ENCODE data around the gene KCNJ6.

Gene KCNJ6

GRCh38 chr21:37907076-37907475 lies 9.2 kb downstream of the KCNJ6 start:
- Histone ChIP-seq H3K36me3 (ENCODE audit: control insufficient read depth, insufficient read depth, low read length) (no peaks in the 10 kb centered on the region), H3K4me1 (ENCODE audit: control insufficient read depth, insufficient read depth, low read length) (no peaks in the 10 kb centered on the region), H3K27me3 (ENCODE audit: control insufficient read depth, insufficient read depth, low read length, poor library complexity, severe bottlenecking) (no peaks in the 10 kb centered on the region), H3K9me3 (ENCODE audit: control insufficient read depth, low read length) (no peaks in the 10 kb centered on the region), H3K4me3 (ENCODE audit: insufficient read depth, low read depth, low read length) (no peak overlapping the region), H3K27ac (ENCODE audit: insufficient read depth, low read depth, low read length, poor library complexity, severe bottlenecking) (no peak overlapping the region)
- 85 to 86% methylated on average over 4 of the region's 4 CpGs for WGBS, 2 experiments

GRCh38 chr21:37905291-37905690 lies 11.0 kb downstream of the KCNJ6 start:
- H3K4me1 ChIP-seq (ENCODE audit: control insufficient read depth, insufficient read depth, low read length), result no peaks in the 10 kb centered on the region
- 88 to 92% methylated on average over 5 of the region's 5 CpGs for WGBS, 2 experiments
- no peak overlapping the region for H3K4me3 ChIP-seq (ENCODE audit: insufficient read depth, low read depth, low read length)
- H3K27me3 ChIP-seq (ENCODE audit: control insufficient read depth, insufficient read depth, low read length, poor library complexity, severe bottlenecking), result no peaks in the 10 kb centered on the region
- no peaks in the 10 kb centered on the region for H3K36me3 ChIP-seq (ENCODE audit: control insufficient read depth, insufficient read depth, low read length)
- no peaks in the 10 kb centered on the region for H3K9me3 ChIP-seq (ENCODE audit: control insufficient read depth, low read length)
- no peak overlapping the region for H3K27ac ChIP-seq (ENCODE audit: insufficient read depth, low read depth, low read length, poor library complexity, severe bottlenecking)

DNA sequence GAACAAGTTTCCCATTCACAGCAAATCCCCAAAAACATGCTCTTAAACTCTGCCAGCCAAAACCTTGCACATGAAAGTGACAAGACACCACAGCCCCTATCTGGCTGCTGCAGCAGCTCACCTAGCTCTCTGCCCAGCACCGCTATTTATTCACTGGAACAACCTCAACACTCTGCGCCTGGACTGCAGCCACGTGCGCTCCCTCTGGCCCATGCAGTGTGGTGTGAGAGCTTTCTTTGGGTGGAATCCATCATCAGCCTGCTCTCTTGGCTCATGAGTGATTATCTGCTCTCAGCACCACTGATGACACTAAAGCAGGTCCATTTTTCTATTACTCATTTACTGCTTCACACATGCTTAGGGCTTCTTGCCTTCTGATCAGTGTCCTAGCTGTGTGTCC lies 11.4 kb downstream of the KCNJ6 start:
- Histone ChIP-seq H3K4me1 (ENCODE audit: control insufficient read depth, insufficient read depth, low read length) (no peaks in the 10 kb centered on the region), H3K27ac (ENCODE audit: insufficient read depth, low read depth, low read length, poor library complexity, severe bottlenecking) (no peak overlapping the region), H3K9me3 (ENCODE audit: control insufficient read depth, low read length) (no peaks in the 10 kb centered on the region), H3K36me3 (ENCODE audit: control insufficient read depth, insufficient read depth, low read length) (no peaks in the 10 kb centered on the region), H3K4me3 (ENCODE audit: insufficient read depth, low read depth, low read length) (no peak overlapping the region), H3K27me3 (ENCODE audit: control insufficient read depth, insufficient read depth, low read length, poor library complexity, severe bottlenecking) (no peaks in the 10 kb centered on the region)
- WGBS, 2 experiments, result 92 to 96% methylated on average over 4 of the region's 4 CpGs

- no peaks in the 10 kb centered on the region for H3K9me3 ChIP-seq (ENCODE audit: control insufficient read depth, low read length)
- 89 to 96% methylated on average over 2 of the region's 2 CpGs for WGBS, 2 experiments
- no peak overlapping the region for H3K4me3 ChIP-seq (ENCODE audit: insufficient read depth, low read depth, low read length)
- no peaks in the 10 kb centered on the region for H3K4me1 ChIP-seq (ENCODE audit: control insufficient read depth, insufficient read depth, low read length)
- H3K27me3 ChIP-seq (ENCODE audit: control insufficient read depth, insufficient read depth, low read length, poor library complexity, severe bottlenecking), result no peaks in the 10 kb centered on the region
- H3K27ac ChIP-seq (ENCODE audit: insufficient read depth, low read depth, low read length, poor library complexity, severe bottlenecking), result no peak overlapping the region
- H3K36me3 ChIP-seq (ENCODE audit: control insufficient read depth, insufficient read depth, low read length), result no peaks in the 10 kb centered on the region
These were observed 12.9 kb downstream of the KCNJ6 start for GRCh38 chr21:37903396-37903795.

GRCh38 chr21:37899146-37899545 lies 17.1 kb downstream of the KCNJ6 start:
- H3K36me3 ChIP-seq (ENCODE audit: control insufficient read depth, insufficient read depth, low read length), result no peaks in the 10 kb centered on the region
- no peak overlapping the region for H3K4me3 ChIP-seq (ENCODE audit: insufficient read depth, low read depth, low read length)
- H3K9me3 ChIP-seq (ENCODE audit: control insufficient read depth, low read length), result no peaks in the 10 kb centered on the region
- WGBS, 2 experiments, result 90 to 94% methylated on average over 6 of the region's 6 CpGs
- no peaks in the 10 kb centered on the region for H3K4me1 ChIP-seq (ENCODE audit: control insufficient read depth, insufficient read depth, low read length)
- H3K27ac ChIP-seq (ENCODE audit: insufficient read depth, low read depth, low read length, poor library complexity, severe bottlenecking), result no peak overlapping the region
- no peaks in the 10 kb centered on the region for H3K27me3 ChIP-seq (ENCODE audit: control insufficient read depth, insufficient read depth, low read length, poor library complexity, severe bottlenecking)

DNA sequence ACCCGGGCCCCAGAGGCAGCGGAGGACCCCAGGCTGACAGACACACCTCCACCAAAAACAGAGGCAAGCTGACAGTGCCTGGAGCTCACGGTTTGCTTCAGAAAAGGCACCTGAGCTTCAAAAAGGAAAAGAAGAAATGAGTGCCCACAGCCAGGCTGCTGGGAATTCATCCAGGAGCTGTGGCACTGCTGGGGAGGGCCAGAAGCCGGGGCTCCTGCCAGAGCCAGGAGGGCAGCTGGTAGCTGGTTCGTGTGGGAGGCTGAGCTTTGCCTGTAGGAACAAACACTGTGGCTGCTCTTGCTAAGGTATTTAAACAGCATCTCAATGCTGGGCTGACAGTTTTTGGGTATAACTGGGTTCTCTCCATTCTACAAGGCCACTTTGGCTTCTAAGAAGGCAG lies 19.5 kb downstream of the KCNJ6 start:
- H3K4me3 ChIP-seq (ENCODE audit: insufficient read depth, low read depth, low read length), result no peak overlapping the region
- WGBS, 2 experiments, result 92% methylated on average over 5 of the region's 5 CpGs
- no peaks in the 10 kb centered on the region for H3K36me3 ChIP-seq (ENCODE audit: control insufficient read depth, insufficient read depth, low read length)
- no peaks in the 10 kb centered on the region for H3K9me3 ChIP-seq (ENCODE audit: control insufficient read depth, low read length)
- H3K27me3 ChIP-seq (ENCODE audit: control insufficient read depth, insufficient read depth, low read length, poor library complexity, severe bottlenecking), result no peaks in the 10 kb centered on the region
- H3K27ac ChIP-seq (ENCODE audit: insufficient read depth, low read depth, low read length, poor library complexity, severe bottlenecking), result no peak overlapping the region
- H3K4me1 ChIP-seq (ENCODE audit: control insufficient read depth, insufficient read depth, low read length), result no peaks in the 10 kb centered on the region

GRCh38 chr21:37891972-37892371 lies 24.3 kb downstream of the KCNJ6 start:
- no peaks in the 10 kb centered on the region for H3K9me3 ChIP-seq (ENCODE audit: control insufficient read depth, low read length)
- no peak overlapping the region for H3K4me3 ChIP-seq (ENCODE audit: insufficient read depth, low read depth, low read length)
- WGBS, 2 experiments, result 44 to 61% methylated on average over 1 to 2 of the region's 2 CpGs
- no peaks in the 10 kb centered on the region for H3K36me3 ChIP-seq (ENCODE audit: control insufficient read depth, insufficient read depth, low read length)
- no peak overlapping the region for H3K27ac ChIP-seq (ENCODE audit: insufficient read depth, low read depth, low read length, poor library complexity, severe bottlenecking)
- no peaks in the 10 kb centered on the region for H3K4me1 ChIP-seq (ENCODE audit: control insufficient read depth, insufficient read depth, low read length)
- H3K27me3 ChIP-seq (ENCODE audit: control insufficient read depth, insufficient read depth, low read length, poor library complexity, severe bottlenecking), result no peaks in the 10 kb centered on the region

DNA sequence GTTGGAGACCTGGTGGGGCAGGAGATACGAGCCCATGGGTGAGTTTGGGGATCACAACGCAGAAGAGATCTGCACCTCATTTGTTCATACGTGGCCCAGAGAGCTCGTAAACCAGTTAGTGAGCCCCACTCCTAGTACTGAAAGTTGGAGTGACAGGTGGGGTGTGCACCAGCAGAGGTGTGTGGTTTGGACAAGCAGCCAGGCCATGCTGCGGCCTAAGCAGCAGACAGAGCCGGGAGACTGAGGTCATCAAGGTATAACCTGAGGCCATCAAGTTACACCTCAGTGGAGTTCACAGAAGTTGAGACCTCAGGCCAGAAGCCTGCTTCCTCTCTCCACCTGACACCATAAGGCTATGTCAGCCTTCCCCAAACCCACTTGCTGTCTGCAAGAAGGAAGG lies 27.6 kb downstream of the KCNJ6 start:
- Histone ChIP-seq H3K4me3 (ENCODE audit: insufficient read depth, low read depth, low read length) (no peak overlapping the region), H3K4me1 (ENCODE audit: control insufficient read depth, insufficient read depth, low read length) (no peaks in the 10 kb centered on the region), H3K27me3 (ENCODE audit: control insufficient read depth, insufficient read depth, low read length, poor library complexity, severe bottlenecking) (no peaks in the 10 kb centered on the region), H3K36me3 (ENCODE audit: control insufficient read depth, insufficient read depth, low read length) (no peaks in the 10 kb centered on the region), H3K9me3 (ENCODE audit: control insufficient read depth, low read length) (no peaks in the 10 kb centered on the region), H3K27ac (ENCODE audit: insufficient read depth, low read depth, low read length, poor library complexity, severe bottlenecking) (no peak overlapping the region)
- 95 to 97% methylated on average over 6 of the region's 6 CpGs for WGBS, 2 experiments

DNA sequence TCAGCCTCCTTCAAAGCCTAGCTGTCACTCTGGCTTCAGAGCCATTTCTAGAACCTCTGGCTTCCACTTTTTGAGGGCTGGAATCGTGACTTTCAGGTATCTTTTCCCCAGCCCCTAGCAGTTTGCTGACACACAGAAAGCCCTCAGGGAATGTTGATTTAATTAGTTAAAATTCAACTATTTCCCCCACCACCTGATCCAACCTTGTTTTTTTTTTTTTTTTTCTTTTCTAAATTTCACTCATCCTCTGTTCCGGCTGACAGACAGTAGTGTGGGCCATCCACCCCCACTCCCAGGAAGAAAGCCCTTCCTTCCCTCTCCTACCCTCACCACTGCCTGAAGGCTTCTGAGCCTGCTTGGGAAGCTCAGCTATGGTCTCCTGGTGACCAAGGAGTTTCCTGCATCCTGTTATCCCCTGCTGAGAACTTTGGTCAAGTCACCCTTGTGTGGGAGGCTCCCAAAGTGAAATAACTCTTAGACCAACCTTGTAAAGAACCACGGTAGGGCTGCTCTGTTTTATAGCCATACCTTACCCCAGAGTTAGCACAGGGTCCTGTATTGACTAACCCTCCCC lies 29.4 kb downstream of the KCNJ6 start:
- H3K27me3 ChIP-seq (ENCODE audit: control insufficient read depth, insufficient read depth, low read length, poor library complexity, severe bottlenecking), result no peaks in the 10 kb centered on the region
- no peaks in the 10 kb centered on the region for H3K4me1 ChIP-seq (ENCODE audit: control insufficient read depth, insufficient read depth, low read length)
- WGBS, 2 experiments, result 87 to 90% methylated on average over 3 of the region's 3 CpGs
- no peaks in the 10 kb centered on the region for H3K36me3 ChIP-seq (ENCODE audit: control insufficient read depth, insufficient read depth, low read length)
- no peak overlapping the region for H3K4me3 ChIP-seq (ENCODE audit: insufficient read depth, low read depth, low read length)
- H3K9me3 ChIP-seq (ENCODE audit: control insufficient read depth, low read length), result no peaks in the 10 kb centered on the region
- H3K27ac ChIP-seq (ENCODE audit: insufficient read depth, low read depth, low read length, poor library complexity, severe bottlenecking), result no peak overlapping the region

DNA sequence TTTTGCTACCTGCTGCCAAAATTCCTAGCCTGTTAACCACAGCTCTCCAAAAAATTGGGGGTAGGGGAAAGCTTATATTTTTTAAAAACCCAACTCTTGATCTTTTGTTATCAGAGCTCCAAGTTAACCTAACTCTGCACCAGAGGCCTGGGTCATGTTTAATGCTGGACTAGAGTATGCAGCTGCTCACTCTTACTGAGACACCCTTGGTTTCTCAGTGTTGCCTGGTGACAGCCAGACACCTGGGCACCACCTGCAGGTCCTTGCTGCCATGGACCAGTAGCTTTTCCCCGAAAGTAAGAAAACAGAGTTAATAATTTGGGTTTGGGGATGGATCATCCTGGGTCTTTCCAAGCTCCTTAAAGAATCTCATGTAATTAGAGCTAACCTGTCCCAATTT lies 30.1 kb downstream of the KCNJ6 start:
- no peaks in the 10 kb centered on the region for H3K4me1 ChIP-seq (ENCODE audit: control insufficient read depth, insufficient read depth, low read length)
- no peak overlapping the region for H3K27ac ChIP-seq (ENCODE audit: insufficient read depth, low read depth, low read length, poor library complexity, severe bottlenecking)
- H3K9me3 ChIP-seq (ENCODE audit: control insufficient read depth, low read length), result no peaks in the 10 kb centered on the region
- H3K4me3 ChIP-seq (ENCODE audit: insufficient read depth, low read depth, low read length), result no peak overlapping the region
- 95 to 100% methylated on average over 1 of the region's 1 CpG for WGBS, 2 experiments
- no peaks in the 10 kb centered on the region for H3K27me3 ChIP-seq (ENCODE audit: control insufficient read depth, insufficient read depth, low read length, poor library complexity, severe bottlenecking)
- no peaks in the 10 kb centered on the region for H3K36me3 ChIP-seq (ENCODE audit: control insufficient read depth, insufficient read depth, low read length)

All from ectodermal cell (in vitro differentiated cells).